GM12892 (cell line): ENCODE results near the gene OSBPL10.

ENCODE experiments used
- POLR2A ChIP-seq: IDR thresholded peaks from 2 replicates; pipeline ENCODE4 v1.6.1; 2011; ENCODE audit warnings: low read depth, low read length, control low read depth
- POLR2AphosphoS5 ChIP-seq: IDR thresholded peaks from 2 replicates; pipeline ENCODE4 v1.6.1; 2011; ENCODE audit warnings: low read depth, low read length, control low read depth
- TAF1 ChIP-seq: IDR thresholded peaks from 2 replicates; pipeline ENCODE4 v1.6.1; 2011; ENCODE audit warnings: low read depth, mild to moderate bottlenecking, control low read depth, low read length, borderline replicate concordance

- TF ChIP-seq POLR2AphosphoS5: no peak
- no peak for TF ChIP-seq POLR2A
- TF ChIP-seq TAF1: no peak
Observed at GRCh38 chr3:31821118-31821517, 159.9 kb downstream of the OSBPL10 start.
